Measurements from ENCODE around the gene POLR2J. TPM values are rescaled to one million over a fixed set of nuclear protein-coding genes. Genes with fewer than 3 reads are reported as not detected.
A peak's percentile ranks its signal among the peaks of the same experiment; 100 is the strongest.
"Not testable (repeated sequence)": the region's sequence is repeated elsewhere in the genome, so short reads cannot be mapped to it uniquely, and the experiment has no call there.

POLR2J gene
- total RNA-seq, 1 experiment from 2014 or later, result 50.5 TPM

DNA sequence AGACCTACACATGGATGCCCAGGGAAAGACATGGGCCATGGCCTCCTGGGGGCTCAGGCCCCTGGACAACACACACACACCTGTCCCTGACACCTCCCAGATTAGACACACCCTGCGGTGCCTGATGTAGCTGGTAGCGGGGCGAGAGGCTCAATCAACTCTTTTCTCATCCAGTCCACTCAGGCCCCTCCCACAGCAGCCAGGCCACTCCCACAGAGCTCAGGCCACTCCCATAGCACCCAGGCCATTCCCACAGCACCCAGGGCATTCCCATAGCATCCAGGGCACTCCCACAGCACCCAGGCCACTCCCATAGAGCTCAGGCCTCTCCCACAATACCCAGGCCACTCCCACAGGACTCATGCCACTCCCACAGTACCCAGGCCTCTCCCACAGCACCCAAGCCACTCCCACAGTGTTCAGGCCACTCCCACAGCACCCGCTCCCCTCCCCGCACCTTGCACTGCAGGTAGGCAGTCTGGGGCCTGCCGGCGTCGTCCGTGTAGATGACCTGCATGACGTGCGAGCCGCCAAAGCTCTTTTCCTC, 11.9 kb upstream of the POLR2J start:
- H3K36me3 Mint-ChIP-seq; H3K27me3 Mint-ChIP-seq (ENCODE audit: low read depth); H3K4me1 Mint-ChIP-seq; POLR2A ChIA-PET; CTCF ChIA-PET; H3K9me3 Mint-ChIP-seq; H3K4me3 Mint-ChIP-seq; H3K27ac Mint-ChIP-seq: not testable (repeated sequence)
- peak; percentile 93 for ATAC-seq
- DNase-seq (ENCODE audit: low spot score), result peak; percentile 100

DNA sequence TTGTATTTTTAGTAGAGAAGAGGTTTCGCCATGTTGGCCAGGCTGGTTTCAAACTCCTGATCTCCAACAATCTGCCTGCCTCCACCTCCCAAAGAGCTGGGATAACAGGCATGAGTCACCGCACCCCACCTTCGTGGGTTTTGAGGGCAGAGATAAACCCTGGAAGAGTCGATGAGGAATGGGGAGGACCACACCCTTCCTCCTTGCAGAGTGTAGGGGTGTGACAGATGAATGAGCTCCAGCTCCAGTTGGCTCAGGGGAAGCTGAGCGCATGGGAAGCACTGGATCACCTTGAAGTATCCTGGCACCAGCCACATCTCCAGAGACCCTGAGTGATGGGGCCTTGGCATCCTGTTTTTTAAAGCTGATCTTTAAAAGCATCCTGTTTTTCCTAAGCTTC, 5.6 kb upstream of the POLR2J start:
- ATAC-seq; POLR2A ChIA-PET; DNase-seq (ENCODE audit: low spot score): not testable (repeated sequence)

DNA sequence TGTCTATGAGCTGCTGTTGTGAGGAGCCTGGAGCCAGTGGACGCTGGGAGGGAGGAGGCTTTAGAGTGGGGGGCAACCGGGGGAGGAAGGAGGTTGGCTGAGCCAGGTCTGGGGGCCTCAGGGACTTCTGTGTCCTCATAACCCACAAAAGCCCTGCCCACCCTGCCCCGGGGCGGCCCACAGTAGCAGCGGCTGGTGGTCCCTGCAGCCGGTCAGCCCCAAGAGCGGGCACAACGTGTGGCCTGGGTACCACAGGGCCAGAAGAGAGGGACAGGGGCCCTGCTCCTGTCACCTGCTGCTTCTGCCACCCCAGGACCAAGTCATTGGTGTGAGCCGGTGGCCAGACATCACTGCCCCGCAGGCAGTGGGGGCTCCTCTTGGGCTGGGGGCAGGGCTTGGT, 3.2 kb upstream of the POLR2J start:
- H3K9me3 Mint-ChIP-seq; H3K27ac Mint-ChIP-seq; DNase-seq (ENCODE audit: low spot score); POLR2A ChIA-PET; H3K4me3 Mint-ChIP-seq; H3K4me1 Mint-ChIP-seq; H3K27me3 Mint-ChIP-seq (ENCODE audit: low read depth); ATAC-seq; H3K36me3 Mint-ChIP-seq; CTCF ChIA-PET: not testable (repeated sequence)

More for the DNA sequence above, 5.6 kb upstream of the POLR2J start:
- CTCF ChIA-PET; H3K27ac Mint-ChIP-seq; H3K4me3 Mint-ChIP-seq; H3K27me3 Mint-ChIP-seq (ENCODE audit: low read depth); H3K36me3 Mint-ChIP-seq; H3K4me1 Mint-ChIP-seq; H3K9me3 Mint-ChIP-seq: not testable (repeated sequence)

DNA sequence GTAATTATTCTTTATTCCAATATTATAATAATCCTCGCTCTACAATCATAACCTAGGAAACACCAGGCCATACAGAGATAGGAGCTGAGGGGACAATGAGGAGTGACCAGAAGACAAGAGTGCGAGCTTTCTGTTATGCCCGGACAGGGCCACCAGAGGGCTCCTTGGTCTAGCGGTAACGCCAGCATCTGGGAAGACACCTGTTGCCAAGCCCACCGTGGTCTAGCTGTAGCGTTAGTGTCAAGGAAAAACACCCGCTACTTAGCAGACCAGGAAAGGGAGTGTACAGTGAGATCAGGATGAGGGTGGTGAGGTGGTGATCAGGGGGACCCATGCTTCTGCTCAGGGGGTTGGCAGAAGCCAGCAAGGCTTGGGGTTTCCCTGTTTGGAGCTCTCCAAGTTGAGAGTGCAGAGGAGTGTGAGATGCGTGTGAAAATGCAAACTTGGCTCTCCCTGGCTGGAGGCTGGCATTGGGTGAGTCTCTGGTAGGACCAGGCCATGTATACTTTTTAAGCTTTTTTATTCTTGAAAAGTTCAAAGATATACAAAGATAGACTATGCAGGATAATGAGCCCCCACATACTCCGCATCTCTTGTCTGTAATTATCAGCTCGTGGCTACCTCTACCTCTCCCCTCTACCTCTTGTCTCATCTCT, 1.4 kb upstream of the POLR2J start:
- H3K9me3 Mint-ChIP-seq; H3K27me3 Mint-ChIP-seq (ENCODE audit: low read depth); H3K4me3 Mint-ChIP-seq; H3K27ac Mint-ChIP-seq; H3K4me1 Mint-ChIP-seq; H3K36me3 Mint-ChIP-seq; ATAC-seq; POLR2A ChIA-PET: not testable (repeated sequence)
- DNase-seq (ENCODE audit: low spot score), result peak; percentile 84
- CTCF ChIA-PET, result interaction anchor here (0.8 kb wide), 1 partner anchor 192 kb away, joined by 5 read pairs; no protein-coding TSS in a partner anchor

DNA sequence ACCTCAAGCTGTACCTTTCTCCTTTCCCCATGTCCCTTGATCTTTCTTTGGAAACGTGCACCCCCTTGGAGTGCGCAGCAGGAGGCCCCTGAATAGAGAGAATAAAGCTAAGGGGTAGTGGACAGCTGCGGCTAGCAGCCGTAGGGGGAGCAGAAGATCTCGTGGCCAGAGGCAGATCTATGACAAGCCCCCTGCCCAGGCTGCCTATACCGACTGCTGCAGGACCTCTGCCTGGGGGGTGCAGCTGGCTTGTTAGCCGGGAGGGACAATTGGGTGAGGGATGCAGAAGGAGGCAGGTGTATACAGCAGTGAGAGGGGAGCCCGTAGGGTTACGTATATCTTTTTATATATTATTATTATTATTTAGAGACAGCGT, 475 bp upstream of the POLR2J start:
- POLR2A ChIA-PET; H3K27ac Mint-ChIP-seq; H3K27me3 Mint-ChIP-seq (ENCODE audit: low read depth); H3K4me3 Mint-ChIP-seq; H3K4me1 Mint-ChIP-seq; CTCF ChIA-PET; DNase-seq (ENCODE audit: low spot score); H3K36me3 Mint-ChIP-seq; H3K9me3 Mint-ChIP-seq: not testable (repeated sequence)
- ATAC-seq, result peak; percentile 26

DNA sequence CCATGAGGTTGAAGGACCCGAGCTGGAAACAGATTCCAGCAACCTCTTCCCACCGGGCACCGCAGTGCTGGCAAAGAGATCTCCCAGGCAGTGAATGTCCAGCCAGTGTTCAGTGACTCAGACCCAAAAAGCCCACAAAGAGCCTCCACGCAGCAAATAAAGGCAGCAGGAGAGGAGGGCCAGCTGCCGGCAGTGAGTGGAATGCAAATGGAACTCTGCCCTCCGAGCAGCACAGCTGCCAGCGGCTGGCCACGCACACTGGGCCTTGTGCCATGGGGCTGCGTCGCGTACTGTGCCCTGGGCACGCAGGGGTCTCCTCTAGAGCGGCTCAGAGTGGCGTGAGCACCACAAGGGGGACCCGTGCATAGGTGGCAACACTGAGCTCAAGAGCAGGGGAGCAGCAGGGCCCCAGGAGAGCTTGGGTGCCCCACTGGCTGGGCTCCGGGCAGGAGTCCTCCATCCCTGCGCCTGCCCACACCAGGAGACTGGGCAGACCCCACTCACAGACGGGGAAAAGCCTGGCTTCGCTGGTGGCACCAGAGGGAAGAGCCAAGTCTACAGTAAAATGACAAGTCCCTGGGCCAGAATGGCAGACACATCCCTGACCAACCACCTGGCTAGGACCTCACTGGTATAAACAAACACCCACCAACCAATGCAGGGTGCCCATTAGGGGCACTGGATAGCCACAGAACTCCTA, 3.8 kb downstream of the POLR2J start:
- DNase-seq (ENCODE audit: low spot score); H3K36me3 Mint-ChIP-seq; ATAC-seq; CTCF ChIA-PET; H3K27ac Mint-ChIP-seq; POLR2A ChIA-PET; H3K9me3 Mint-ChIP-seq; H3K4me1 Mint-ChIP-seq; H3K4me3 Mint-ChIP-seq; H3K27me3 Mint-ChIP-seq (ENCODE audit: low read depth): not testable (repeated sequence)

DNA sequence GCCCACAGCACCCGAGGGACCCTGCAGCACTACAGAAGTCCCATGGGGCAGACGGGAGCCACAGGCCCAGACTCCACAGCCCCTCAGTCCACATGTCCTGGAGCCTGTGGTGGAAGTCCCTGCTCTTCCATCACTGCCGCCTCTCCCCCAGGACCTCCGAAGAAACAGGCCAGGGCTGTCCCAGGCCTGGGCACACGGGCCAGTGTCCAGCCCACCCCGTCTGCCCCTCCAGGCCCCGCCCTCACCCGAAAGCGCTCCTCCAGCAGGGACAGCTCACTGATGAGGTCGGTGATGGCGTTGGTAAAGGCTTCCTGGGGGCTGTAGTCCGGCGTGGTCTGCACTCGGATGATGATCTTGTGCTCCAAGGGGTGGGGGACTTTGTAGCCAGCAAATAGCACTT, 4.6 kb downstream of the POLR2J start:
- DNase-seq (ENCODE audit: low spot score); CTCF ChIA-PET; H3K27ac Mint-ChIP-seq; ATAC-seq; H3K36me3 Mint-ChIP-seq; POLR2A ChIA-PET; H3K27me3 Mint-ChIP-seq (ENCODE audit: low read depth); H3K4me3 Mint-ChIP-seq; H3K9me3 Mint-ChIP-seq; H3K4me1 Mint-ChIP-seq: not testable (repeated sequence)

DNA sequence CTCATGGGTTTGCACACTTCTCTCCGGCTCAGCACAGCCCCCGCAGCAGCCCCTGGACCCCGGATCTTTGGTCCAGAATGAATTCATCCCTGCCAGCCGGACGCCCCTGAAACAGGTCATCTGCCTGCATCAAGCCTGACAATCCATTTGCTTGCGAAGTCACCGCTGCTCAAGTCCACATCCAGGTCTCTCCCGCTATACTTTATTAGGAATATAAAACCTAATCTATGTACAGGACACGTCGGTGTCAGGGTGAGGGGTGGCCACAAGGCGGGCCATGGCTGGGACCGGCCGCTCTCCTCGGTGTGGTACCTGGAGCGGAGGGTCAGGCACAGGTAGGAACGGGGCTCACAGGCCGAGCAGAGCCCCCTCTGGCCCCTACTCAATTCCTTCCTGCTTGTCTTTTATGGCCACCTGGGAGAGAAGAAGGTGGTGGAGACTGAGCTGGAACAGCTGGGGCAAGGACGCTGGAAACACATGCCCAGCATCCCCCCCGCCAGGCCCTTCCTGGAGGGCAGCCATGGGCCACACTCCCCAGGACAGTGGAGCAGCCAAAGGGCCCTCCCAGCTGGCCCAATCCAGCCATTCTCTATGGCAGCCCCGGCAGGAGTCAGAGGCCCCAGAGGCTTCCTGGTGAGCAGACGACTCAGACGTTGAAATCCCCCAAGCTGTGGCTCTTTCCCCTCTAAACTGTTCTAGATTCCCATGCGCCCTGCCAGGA, 5.3 kb downstream of the POLR2J start:
- H3K36me3 Mint-ChIP-seq, result peaks cover 3% of the 10 kb centered on the region; the same call in 1 of the 2 replicates
- peak; percentile 4 for DNase-seq (ENCODE audit: low spot score)
- ChIA-PET CTCF (no interaction called here), POLR2A (no interaction called here)
- no peak for ATAC-seq
- H3K27ac Mint-ChIP-seq, result no peak overlapping the region
- no peak overlapping the region for H3K4me3 Mint-ChIP-seq
- H3K9me3 Mint-ChIP-seq, result no peaks in the 10 kb centered on the region
- H3K4me1 Mint-ChIP-seq, result no peaks in the 10 kb centered on the region
- TF ChIP-seq FOXJ3 (CRISPR knock-in tag; IDR thresholded peaks at IDR 0.05; ENCODE audit: borderline replicate concordance) (no peak), TCF7 (CRISPR knock-in tag; IDR thresholded peaks at IDR 0.05; ENCODE audit: low read depth) (no peak), CREB1 (CRISPR knock-in tag; IDR thresholded peaks at IDR 0.05) (no peak)
- TF ChIP-seq, protein P1, sequence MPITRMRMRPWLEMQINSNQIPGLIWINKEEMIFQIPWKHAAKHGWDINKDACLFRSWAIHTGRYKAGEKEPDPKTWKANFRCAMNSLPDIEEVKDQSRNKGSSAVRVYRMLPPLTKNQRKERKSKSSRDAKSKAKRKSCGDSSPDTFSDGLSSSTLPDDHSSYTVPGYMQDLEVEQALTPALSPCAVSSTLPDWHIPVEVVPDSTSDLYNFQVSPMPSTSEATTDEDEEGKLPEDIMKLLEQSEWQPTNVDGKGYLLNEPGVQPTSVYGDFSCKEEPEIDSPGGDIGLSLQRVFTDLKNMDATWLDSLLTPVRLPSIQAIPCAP (CRISPR knock-in tag; IDR thresholded peaks at IDR 0.05), result no peak
- TF ChIP-seq, protein P2, sequence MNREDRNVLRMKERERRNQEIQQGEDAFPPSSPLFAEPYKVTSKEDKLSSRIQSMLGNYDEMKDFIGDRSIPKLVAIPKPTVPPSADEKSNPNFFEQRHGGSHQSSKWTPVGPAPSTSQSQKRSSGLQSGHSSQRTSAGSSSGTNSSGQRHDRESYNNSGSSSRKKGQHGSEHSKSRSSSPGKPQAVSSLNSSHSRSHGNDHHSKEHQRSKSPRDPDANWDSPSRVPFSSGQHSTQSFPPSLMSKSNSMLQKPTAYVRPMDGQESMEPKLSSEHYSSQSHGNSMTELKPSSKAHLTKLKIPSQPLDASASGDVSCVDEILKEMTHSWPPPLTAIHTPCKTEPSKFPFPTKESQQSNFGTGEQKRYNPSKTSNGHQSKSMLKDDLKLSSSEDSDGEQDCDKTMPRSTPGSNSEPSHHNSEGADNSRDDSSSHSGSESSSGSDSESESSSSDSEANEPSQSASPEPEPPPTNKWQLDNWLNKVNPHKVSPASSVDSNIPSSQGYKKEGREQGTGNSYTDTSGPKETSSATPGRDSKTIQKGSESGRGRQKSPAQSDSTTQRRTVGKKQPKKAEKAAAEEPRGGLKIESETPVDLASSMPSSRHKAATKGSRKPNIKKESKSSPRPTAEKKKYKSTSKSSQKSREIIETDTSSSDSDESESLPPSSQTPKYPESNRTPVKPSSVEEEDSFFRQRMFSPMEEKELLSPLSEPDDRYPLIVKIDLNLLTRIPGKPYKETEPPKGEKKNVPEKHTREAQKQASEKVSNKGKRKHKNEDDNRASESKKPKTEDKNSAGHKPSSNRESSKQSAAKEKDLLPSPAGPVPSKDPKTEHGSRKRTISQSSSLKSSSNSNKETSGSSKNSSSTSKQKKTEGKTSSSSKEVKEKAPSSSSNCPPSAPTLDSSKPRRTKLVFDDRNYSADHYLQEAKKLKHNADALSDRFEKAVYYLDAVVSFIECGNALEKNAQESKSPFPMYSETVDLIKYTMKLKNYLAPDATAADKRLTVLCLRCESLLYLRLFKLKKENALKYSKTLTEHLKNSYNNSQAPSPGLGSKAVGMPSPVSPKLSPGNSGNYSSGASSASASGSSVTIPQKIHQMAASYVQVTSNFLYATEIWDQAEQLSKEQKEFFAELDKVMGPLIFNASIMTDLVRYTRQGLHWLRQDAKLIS (CRISPR knock-in tag; IDR thresholded peaks at IDR 0.05; ENCODE audit: borderline replicate concordance), result no peak
- no peaks in the 10 kb centered on the region for H3K27me3 Mint-ChIP-seq (ENCODE audit: low read depth)
